CD4-positive, alpha-beta T cell treated with Interleukin-4 for 4 hours (primary cell): Measurements from ENCODE around the gene METTL15.
"Not testable (repeated sequence)": the region's sequence is repeated elsewhere in the genome, so short reads cannot be mapped to it uniquely, and the experiment has no call there.

Experiments used
- DNase-seq: peaks from one replicate; pipeline ENCODE4 v3.0.0-alpha.2; 2020

The METTL15 gene

GRCh38 chr11:28110821-28111200 is 2.6 kb downstream of the METTL15 start:
- DNase-seq = no peak

GRCh38 chr11:28114116-28114515 is 5.9 kb downstream of the METTL15 start:
- no peak for DNase-seq

GRCh38 chr11:28114731-28115130 is 6.5 kb downstream of the METTL15 start:
- DNase-seq = no peak

GRCh38 chr11:28117712-28118111 is 9.5 kb downstream of the METTL15 start:
- no peak for DNase-seq

GRCh38 chr11:28123151-28123581 is 15.0 kb downstream of the METTL15 start:
- DNase-seq = no peak

GRCh38 chr11:28132548-28132947 is 24.4 kb downstream of the METTL15 start:
- DNase-seq = no peak

- no peak for DNase-seq
These were observed 25.0 kb downstream of the METTL15 start for GRCh38 chr11:28133146-28133545.

- not testable (repeated sequence) for DNase-seq
These were observed 28.0 kb downstream of the METTL15 start for GRCh38 chr11:28136157-28136556.

- DNase-seq = no peak
These were observed 29.2 kb downstream of the METTL15 start for GRCh38 chr11:28137366-28137765.

- DNase-seq = no peak
These were observed 29.6 kb downstream of the METTL15 start for GRCh38 chr11:28137832-28138231.

- DNase-seq = no peak
These were observed 31.7 kb downstream of the METTL15 start for GRCh38 chr11:28139841-28140415.

GRCh38 chr11:28140689-28141455 is 32.7 kb downstream of the METTL15 start:
- no peak for DNase-seq

GRCh38 chr11:28142724-28143123 is 34.5 kb downstream of the METTL15 start:
- DNase-seq = no peak

- no peak for DNase-seq
These were observed 36.6 kb downstream of the METTL15 start for GRCh38 chr11:28144808-28145207.

GRCh38 chr11:28146123-28146751 is 38.0 kb downstream of the METTL15 start:
- DNase-seq = no peak

GRCh38 chr11:28152743-28153142 is 44.6 kb downstream of the METTL15 start:
- no peak for DNase-seq

- no peak for DNase-seq
These were observed 45.4 kb downstream of the METTL15 start for GRCh38 chr11:28153586-28153985.

- no peak for DNase-seq
These were observed 60.5 kb downstream of the METTL15 start for GRCh38 chr11:28168718-28169117.

GRCh38 chr11:28169816-28170215 is 61.6 kb downstream of the METTL15 start:
- DNase-seq = no peak

GRCh38 chr11:28170759-28171158 is 62.6 kb downstream of the METTL15 start:
- no peak for DNase-seq

GRCh38 chr11:28176351-28176750 is 68.2 kb downstream of the METTL15 start:
- DNase-seq = no peak

- DNase-seq = no peak
These were observed 87.3 kb downstream of the METTL15 start for GRCh38 chr11:28195449-28195848.

- no peak for DNase-seq
These were observed 101.7 kb downstream of the METTL15 start for GRCh38 chr11:28209906-28210305.

GRCh38 chr11:28222063-28222462 is 113.9 kb downstream of the METTL15 start:
- DNase-seq = not testable (repeated sequence)
